ENCODE data around the gene NAT16. TPM values are rescaled to one million over a fixed set of nuclear protein-coding genes. Genes with fewer than 3 reads are reported as not detected.

NAT16 gene
- total and polyA plus RNA-seq, 2 of the 13 experiments (the other 11 are each of a cell fraction or from before 2014, with no cell fraction given), result 0.04 TPM; not detected in 1

DNA sequence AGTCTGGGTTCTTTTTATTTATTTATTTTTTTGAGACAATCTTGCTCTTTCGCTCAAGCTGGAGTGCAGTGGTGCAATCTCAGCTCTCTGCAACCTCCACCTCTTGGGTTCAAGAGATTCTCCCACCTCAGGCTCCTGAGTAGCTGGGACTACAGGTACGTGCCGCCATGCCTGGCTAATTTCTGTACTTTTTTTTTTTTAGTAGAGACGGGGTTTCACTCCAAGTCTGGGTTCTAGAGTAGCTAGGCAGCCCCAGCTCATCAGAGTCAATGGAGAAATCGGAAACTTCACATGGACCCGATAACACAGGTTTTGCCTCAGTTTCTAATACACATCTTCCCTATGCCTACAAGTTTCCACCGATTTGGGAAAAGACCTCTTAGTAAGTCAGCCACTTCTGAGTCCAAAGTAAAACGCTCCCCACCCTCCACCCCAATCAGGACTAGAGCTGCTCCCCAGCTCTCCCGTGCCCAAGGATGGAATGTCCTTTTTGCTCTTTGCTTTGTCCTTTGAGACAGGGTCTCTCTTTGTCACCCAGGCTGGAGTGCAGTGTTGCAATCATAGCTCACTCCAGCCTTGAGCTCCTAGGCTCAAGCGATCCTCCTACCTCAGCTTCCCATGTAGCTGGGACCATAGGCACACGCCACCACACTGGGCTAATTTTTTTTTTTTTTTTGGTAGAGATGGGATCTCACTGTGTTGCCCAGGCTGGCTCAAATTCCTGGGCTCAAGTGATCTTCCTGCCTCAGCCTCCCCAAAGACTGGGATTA lies 57.0 kb downstream of the NAT16 start (continued):
- TF ChIP-seq KIAA2018 (CRISPR knock-in tag; IDR thresholded peaks at IDR 0.05; ENCODE audit: borderline replicate concordance) (no peak), ZNF331 (CRISPR knock-in tag; IDR thresholded peaks at IDR 0.05) (peak; percentile 57; the same call in 1 of the 2 replicates), ZBED4 (CRISPR knock-in tag; IDR thresholded peaks at IDR 0.05; ENCODE audit: borderline replicate concordance) (no peak), MLXIP (CRISPR knock-in tag; IDR thresholded peaks at IDR 0.05; ENCODE audit: borderline replicate concordance) (no peak)
- TF ChIP-seq, protein P1, sequence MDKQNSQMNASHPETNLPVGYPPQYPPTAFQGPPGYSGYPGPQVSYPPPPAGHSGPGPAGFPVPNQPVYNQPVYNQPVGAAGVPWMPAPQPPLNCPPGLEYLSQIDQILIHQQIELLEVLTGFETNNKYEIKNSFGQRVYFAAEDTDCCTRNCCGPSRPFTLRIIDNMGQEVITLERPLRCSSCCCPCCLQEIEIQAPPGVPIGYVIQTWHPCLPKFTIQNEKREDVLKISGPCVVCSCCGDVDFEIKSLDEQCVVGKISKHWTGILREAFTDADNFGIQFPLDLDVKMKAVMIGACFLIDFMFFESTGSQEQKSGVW (CRISPR knock-in tag; IDR thresholded peaks at IDR 0.05; ENCODE audit: borderline replicate concordance), result no peak
- TF ChIP-seq, protein P2, sequence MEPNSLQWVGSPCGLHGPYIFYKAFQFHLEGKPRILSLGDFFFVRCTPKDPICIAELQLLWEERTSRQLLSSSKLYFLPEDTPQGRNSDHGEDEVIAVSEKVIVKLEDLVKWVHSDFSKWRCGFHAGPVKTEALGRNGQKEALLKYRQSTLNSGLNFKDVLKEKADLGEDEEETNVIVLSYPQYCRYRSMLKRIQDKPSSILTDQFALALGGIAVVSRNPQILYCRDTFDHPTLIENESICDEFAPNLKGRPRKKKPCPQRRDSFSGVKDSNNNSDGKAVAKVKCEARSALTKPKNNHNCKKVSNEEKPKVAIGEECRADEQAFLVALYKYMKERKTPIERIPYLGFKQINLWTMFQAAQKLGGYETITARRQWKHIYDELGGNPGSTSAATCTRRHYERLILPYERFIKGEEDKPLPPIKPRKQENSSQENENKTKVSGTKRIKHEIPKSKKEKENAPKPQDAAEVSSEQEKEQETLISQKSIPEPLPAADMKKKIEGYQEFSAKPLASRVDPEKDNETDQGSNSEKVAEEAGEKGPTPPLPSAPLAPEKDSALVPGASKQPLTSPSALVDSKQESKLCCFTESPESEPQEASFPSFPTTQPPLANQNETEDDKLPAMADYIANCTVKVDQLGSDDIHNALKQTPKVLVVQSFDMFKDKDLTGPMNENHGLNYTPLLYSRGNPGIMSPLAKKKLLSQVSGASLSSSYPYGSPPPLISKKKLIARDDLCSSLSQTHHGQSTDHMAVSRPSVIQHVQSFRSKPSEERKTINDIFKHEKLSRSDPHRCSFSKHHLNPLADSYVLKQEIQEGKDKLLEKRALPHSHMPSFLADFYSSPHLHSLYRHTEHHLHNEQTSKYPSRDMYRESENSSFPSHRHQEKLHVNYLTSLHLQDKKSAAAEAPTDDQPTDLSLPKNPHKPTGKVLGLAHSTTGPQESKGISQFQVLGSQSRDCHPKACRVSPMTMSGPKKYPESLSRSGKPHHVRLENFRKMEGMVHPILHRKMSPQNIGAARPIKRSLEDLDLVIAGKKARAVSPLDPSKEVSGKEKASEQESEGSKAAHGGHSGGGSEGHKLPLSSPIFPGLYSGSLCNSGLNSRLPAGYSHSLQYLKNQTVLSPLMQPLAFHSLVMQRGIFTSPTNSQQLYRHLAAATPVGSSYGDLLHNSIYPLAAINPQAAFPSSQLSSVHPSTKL (CRISPR knock-in tag; IDR thresholded peaks at IDR 0.05), result peak; percentile 79
